BLaER1 (cell line): ENCODE measurements around the gene PAQR7.
A peak's percentile ranks its signal among the peaks of the same experiment; 100 is the strongest.
"Not testable (repeated sequence)": the region's sequence is repeated elsewhere in the genome, so short reads cannot be mapped to it uniquely, and the experiment has no call there.

ENCODE experiments used
- H3K27ac ChIP-seq: shearing (Covaris generic); formaldehyde crosslinking; 2 replicates; pipeline ENCODE4 v1.8.1; 2022
- H3K27me3 ChIP-seq: shearing (Covaris generic); formaldehyde crosslinking; 2 replicates; pipeline ENCODE4 v1.8.1; 2022
- H3K36me3 ChIP-seq: shearing (Covaris generic); formaldehyde crosslinking; 2 replicates; pipeline ENCODE4 v1.8.1; 2022
- H3K4me1 ChIP-seq: shearing (Covaris generic); formaldehyde crosslinking; 2 replicates; pipeline ENCODE4 v1.8.1; 2022
- H3K4me2 ChIP-seq: shearing (Covaris generic); formaldehyde crosslinking; 2 replicates; pipeline ENCODE4 v1.8.1; 2022
- H3K4me3 ChIP-seq: shearing (Covaris generic); formaldehyde crosslinking; 2 replicates; pipeline ENCODE4 v1.8.1; 2022
- H3K9ac ChIP-seq: shearing (Covaris generic); formaldehyde crosslinking; 2 replicates; pipeline ENCODE4 v1.8.1; 2022
- H3K9me3 ChIP-seq: shearing (Covaris generic); formaldehyde crosslinking; 2 replicates; pipeline ENCODE4 v1.8.1; 2022
- H4K20me1 ChIP-seq: shearing (Covaris generic); formaldehyde crosslinking; 2 replicates; pipeline ENCODE4 v1.8.1; 2022
- Cebpa-rat ChIP-seq: shearing (Covaris generic); IDR thresholded peaks from 2 replicates; pipeline ENCODE4 v1.8.1; 2022

PAQR7 gene

DNA sequence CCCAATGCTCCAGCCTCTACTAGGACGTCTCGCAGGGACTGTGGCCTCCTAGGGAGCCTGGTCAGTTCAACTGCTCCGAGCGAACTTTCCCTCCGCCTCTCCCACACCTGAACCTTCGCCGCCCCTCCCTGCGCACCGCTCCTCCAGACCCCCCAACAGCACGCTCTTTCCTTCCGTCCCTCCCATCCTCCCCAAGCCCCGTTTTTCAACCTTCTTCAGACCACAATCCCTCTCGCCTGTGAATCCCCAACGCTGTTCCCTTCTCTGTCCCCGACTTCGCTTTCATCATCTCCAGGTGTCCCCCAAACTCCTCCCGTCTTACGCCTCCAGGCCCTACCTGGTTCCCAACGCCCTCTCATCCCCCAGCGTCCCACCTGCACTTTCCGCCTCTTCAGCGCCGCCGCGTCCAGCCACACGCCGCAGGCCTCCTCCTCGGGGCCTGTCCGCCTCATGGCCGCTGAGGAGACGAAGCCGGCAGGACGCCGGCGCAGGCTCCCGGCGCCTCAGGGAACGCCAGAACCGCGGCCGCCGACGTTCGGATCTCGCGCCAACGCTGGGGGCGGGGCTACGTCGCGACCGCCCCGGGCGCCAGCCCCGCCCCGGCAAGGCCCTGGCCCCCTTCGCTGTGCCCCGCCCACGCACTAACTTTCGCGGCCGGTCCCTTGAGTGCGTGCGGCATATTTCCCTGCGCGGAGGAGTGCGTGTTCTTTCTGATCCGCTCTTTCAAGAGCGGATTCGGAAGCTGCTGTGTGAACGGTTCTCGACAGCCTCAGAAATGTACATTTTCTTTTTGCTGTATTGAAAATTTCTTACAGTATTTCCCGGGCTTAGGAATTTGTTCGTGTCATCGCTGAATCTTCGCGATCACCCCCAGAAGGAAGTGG, 16.4 kb downstream of the PAQR7 start, which contains the start of gene AUNIP:
Gene AUNIP (minus strand): TSS at position 552 of the 884 bp plus-strand sequence. CDS start 100 bp downstream, at position 452.
- peaks cover 48% of the 10 kb centered on the region for H3K4me1 ChIP-seq
- no peaks in the 10 kb centered on the region for H3K9me3 ChIP-seq
- H3K36me3 ChIP-seq: peaks cover 14% of the 10 kb centered on the region
- TF ChIP-seq Cebpa-rat: no peak
- peak within 1 kb of the TSS; percentile 91 for H3K4me2 ChIP-seq
- H4K20me1 ChIP-seq: no peaks in the 10 kb centered on the region
- peak within 1 kb of the TSS; percentile 81 for H3K27ac ChIP-seq
- peak within 1 kb of the TSS; percentile 84 for H3K9ac ChIP-seq
- peak within 1 kb of the TSS; percentile 76 for H3K4me3 ChIP-seq
- H3K27me3 ChIP-seq: no peaks in the 10 kb centered on the region

DNA sequence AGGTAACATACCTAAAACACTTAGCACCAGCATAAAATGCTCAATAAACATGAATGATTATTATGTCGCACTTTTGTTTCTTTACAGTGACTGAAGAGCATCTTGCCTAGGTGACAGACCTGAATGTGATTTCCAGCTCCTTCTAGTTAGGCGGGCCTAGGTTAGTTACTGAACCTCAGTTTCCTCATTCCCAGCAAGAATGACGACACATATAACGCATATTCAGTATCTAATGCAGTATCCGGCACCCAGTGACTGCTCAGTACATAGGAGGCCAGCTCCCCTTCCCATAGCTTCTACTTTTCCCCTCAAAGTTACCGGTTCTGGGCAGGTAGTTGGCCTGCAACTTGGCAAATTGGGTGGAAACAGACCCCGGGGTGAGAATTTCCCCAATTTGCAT, 17.0 kb downstream of the PAQR7 start:
- H3K36me3 ChIP-seq: peaks cover 14% of the 10 kb centered on the region
- peak overlapping the region; percentile 76 for H3K4me3 ChIP-seq
- no peaks in the 10 kb centered on the region for H3K27me3 ChIP-seq
- TF ChIP-seq Cebpa-rat: no peak
- H3K4me1 ChIP-seq: peaks cover 48% of the 10 kb centered on the region
- no peaks in the 10 kb centered on the region for H3K9me3 ChIP-seq
- peak overlapping the region; percentile 91 for H3K4me2 ChIP-seq
- H3K27ac ChIP-seq: peak overlapping the region; percentile 81; the same call in 1 of the 2 replicates
- H3K9ac ChIP-seq: peak overlapping the region; percentile 84
- no peaks in the 10 kb centered on the region for H4K20me1 ChIP-seq

DNA sequence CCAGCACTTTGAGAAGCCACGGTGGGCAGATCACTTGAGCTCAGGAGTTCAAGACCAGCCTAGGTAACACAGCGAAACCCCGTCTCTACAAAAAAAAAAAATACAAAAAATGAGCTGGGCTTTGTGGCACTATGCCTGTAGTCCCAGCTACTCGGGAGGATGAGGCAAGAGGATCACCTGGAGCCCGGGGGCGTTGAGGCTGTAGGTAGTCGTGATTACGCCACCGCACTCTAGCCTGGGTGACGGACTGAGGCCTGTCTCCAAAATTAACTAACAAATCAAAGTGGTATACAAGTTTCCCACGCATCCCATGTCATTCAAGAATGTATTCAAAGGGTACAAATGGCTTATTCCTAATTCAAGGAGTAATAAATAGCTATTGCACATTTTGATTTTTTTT, 18.7 kb downstream of the PAQR7 start:
- Histone ChIP-seq H3K36me3 (0 out of 2 replicates have a peak, but pooled peaks cover 7% of the 10 kb centered on the region), H3K27me3 (no peaks in the 10 kb centered on the region), H3K4me3 (no peak overlapping the region), H3K4me2 (no peak overlapping the region), H3K9me3 (no peaks in the 10 kb centered on the region), H3K9ac (no peak overlapping the region), H3K27ac (no peak overlapping the region), H3K4me1 (peaks cover 35% of the 10 kb centered on the region), H4K20me1 (no peaks in the 10 kb centered on the region)
- TF ChIP-seq Cebpa-rat: no peak

DNA sequence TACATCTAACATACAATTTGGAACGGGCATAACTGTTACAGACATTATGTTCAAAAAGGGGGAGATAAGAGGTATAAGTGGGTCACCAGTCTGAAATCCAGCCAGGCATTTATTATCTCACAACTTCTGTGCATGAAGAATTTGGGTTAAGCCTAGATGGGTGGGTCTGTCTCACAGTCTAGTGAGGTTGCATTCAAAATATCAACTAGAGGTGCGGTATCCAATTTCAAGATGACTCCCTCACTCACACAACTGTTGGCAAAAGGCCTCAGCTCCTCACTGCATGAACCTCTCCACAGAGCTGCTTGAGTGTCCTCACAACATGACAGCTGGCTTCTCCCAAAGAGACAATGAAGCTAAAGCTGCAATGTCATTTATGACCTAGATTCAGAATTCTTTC, 21.0 kb downstream of the PAQR7 start:
- H3K4me1 ChIP-seq: peaks cover 14% of the 10 kb centered on the region
- 0 out of 2 replicates have a peak, but pooled peaks cover 9% of the 10 kb centered on the region for H3K36me3 ChIP-seq
- no peaks in the 10 kb centered on the region for H3K9me3 ChIP-seq
- TF ChIP-seq Cebpa-rat: no peak
- H4K20me1 ChIP-seq: no peaks in the 10 kb centered on the region
- no peaks in the 10 kb centered on the region for H3K27me3 ChIP-seq
- no peak overlapping the region for H3K9ac ChIP-seq
- H3K4me3 ChIP-seq: no peak overlapping the region
- no peak overlapping the region for H3K4me2 ChIP-seq
- no peak overlapping the region for H3K27ac ChIP-seq

DNA sequence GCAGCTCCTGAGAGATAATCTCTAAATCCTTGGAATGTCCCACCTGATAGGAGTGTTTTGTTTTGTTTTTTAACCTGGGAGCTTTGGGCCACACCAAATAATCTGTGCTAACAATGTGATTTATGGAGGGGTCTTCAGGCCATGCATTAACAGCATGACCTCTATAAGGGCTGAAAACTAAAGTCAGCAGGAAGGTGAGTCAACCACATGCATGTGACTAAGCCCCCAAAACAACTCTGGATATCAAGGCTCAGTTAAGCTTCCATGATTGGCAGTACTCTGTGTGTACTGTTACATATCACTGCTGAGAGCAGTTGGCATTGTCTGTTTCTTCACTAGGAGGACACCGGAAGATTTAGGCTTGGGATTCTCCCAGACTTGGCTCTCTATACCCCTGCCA, 27.0 kb downstream of the PAQR7 start:
- Histone ChIP-seq H3K4me1 (0 out of 2 replicates have a peak, but pooled peaks cover 7% of the 10 kb centered on the region), H3K9ac (no peak overlapping the region), H3K36me3 (0 out of 2 replicates have a peak, but pooled peaks cover 7% of the 10 kb centered on the region), H4K20me1 (no peaks in the 10 kb centered on the region), H3K27ac (no peak overlapping the region), H3K4me2 (no peak overlapping the region), H3K27me3 (no peaks in the 10 kb centered on the region), H3K4me3 (no peak overlapping the region), H3K9me3 (no peaks in the 10 kb centered on the region)
- TF ChIP-seq Cebpa-rat: no peak

DNA sequence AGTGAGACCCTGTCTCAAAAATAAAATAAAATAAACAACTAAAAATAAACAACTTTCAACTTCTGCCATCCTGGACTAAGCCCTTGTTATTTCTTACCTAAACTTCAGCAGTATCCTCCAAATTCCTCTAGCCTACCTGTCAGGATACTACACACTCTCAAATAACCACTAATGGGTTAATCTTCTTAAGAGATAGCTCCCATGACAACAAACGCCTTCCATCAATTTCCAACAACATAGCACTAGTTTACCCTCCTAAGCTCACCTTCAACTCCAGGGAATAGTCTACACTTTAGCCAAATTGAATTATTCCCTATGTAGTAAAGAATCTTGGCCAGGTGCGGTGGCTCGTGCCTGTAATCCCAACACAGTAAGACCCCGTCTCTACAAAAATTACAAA, 27.6 kb downstream of the PAQR7 start:
- TF ChIP-seq Cebpa-rat: no peak
- Histone ChIP-seq H4K20me1 (no peaks in the 10 kb centered on the region), H3K27ac (no peak overlapping the region), H3K4me1 (peaks cover 7% of the 10 kb centered on the region; the same call in 1 of the 2 replicates), H3K9me3 (no peaks in the 10 kb centered on the region), H3K9ac (no peak overlapping the region), H3K27me3 (no peaks in the 10 kb centered on the region), H3K4me2 (no peak overlapping the region), H3K4me3 (no peak overlapping the region), H3K36me3 (0 out of 2 replicates have a peak, but pooled peaks cover 4% of the 10 kb centered on the region)

DNA sequence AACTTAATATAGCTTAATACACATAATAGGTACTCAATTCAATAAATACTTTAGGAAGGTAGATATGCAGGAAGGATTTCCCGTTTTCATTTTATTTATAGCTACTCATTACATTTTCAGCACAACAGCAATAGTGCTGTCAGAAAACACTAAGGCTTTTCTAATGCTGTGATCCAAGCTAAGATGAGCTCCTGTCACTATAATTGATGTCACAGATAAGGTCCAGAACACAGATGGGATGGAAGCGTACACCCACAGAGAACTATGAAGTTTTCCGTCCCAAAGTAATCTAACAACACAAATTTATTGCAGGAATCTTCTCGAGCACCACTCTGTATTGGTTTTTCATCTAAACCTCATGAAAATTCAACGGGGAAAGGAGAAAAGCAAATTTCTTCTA, 29.8 kb downstream of the PAQR7 start:
- Histone ChIP-seq H4K20me1 (no peaks in the 10 kb centered on the region), H3K27me3 (no peaks in the 10 kb centered on the region), H3K4me1 (peaks cover 17% of the 10 kb centered on the region; the same call in 1 of the 2 replicates), H3K4me2 (no peak overlapping the region), H3K36me3 (no peaks in the 10 kb centered on the region), H3K9ac (no peak overlapping the region), H3K27ac (no peak overlapping the region), H3K9me3 (peaks cover 5% of the 10 kb centered on the region; the same call in 1 of the 2 replicates), H3K4me3 (no peak overlapping the region)
- TF ChIP-seq Cebpa-rat: no peak

GRCh38 chr1:25844536-25845337, 30.8 kb downstream of the PAQR7 start:
- peaks cover 17% of the 10 kb centered on the region; the same call in 1 of the 2 replicates for H3K4me1 ChIP-seq
- no peak overlapping the region for H3K27ac ChIP-seq
- peaks cover 7% of the 10 kb centered on the region for H3K9me3 ChIP-seq
- H3K4me2 ChIP-seq: no peak overlapping the region
- H4K20me1 ChIP-seq: no peaks in the 10 kb centered on the region
- no peak overlapping the region for H3K4me3 ChIP-seq
- no peak for TF ChIP-seq Cebpa-rat
- no peak overlapping the region for H3K9ac ChIP-seq
- no peaks in the 10 kb centered on the region for H3K27me3 ChIP-seq
- peaks cover 2% of the 10 kb centered on the region for H3K36me3 ChIP-seq

- Histone ChIP-seq H3K4me3 (no peak overlapping the region), H3K27me3 (no peaks in the 10 kb centered on the region), H3K9me3 (peaks cover 14% of the 10 kb centered on the region), H3K9ac (no peak overlapping the region), H3K4me1 (peaks cover 17% of the 10 kb centered on the region; the same call in 1 of the 2 replicates), H3K36me3 (peaks cover 10% of the 10 kb centered on the region), H3K27ac (no peak overlapping the region), H3K4me2 (no peak overlapping the region), H4K20me1 (no peaks in the 10 kb centered on the region)
- no peak for TF ChIP-seq Cebpa-rat
These were observed 32.0 kb downstream of the PAQR7 start for GRCh38 chr1:25843483-25843882.

GRCh38 chr1:25839808-25840207, 35.7 kb downstream of the PAQR7 start:
- peaks cover 33% of the 10 kb centered on the region for H3K36me3 ChIP-seq
- not testable (repeated sequence) for H3K27me3 ChIP-seq, H3K9ac ChIP-seq, H4K20me1 ChIP-seq, H3K4me2 ChIP-seq, H3K4me3 ChIP-seq, H3K27ac ChIP-seq
- H3K9me3 ChIP-seq: peaks cover 14% of the 10 kb centered on the region
- H3K4me1 ChIP-seq: peaks cover 13% of the 10 kb centered on the region; the same call in 1 of the 2 replicates
